Lower leg skin (tissue), 3 donors: ENCODE measurements around the gene TLR6.

ENCODE experiments used
- CTCF ChIP-seq, 3 donors: fragments of 450-650 bp; IDR thresholded peaks; one replicate each; pipeline ENCODE4 v1.5.1; 2016; ENCODE audit warnings: antibody characterized with exemption in 3 of 3, mild to moderate bottlenecking in 3 of 3, moderate library complexity in 2 of 3
- POLR2A ChIP-seq, 2 donors: fragments of 450-650 bp; IDR thresholded peaks; one replicate each; pipeline ENCODE4 v1.6.1; 2016 to 2017; ENCODE audit warnings: antibody characterized with exemption in 2 of 2, mild to moderate bottlenecking in 1 of 2, moderate library complexity in 1 of 2

- TF ChIP-seq CTCF (IDR thresholded peaks at IDR 0.05) (no peak), POLR2A (IDR thresholded peaks at IDR 0.05) (no peak)
These were observed 8.8 kb upstream of the TLR6 start for GRCh38 chr4:38865445-38865844.
